Lower lobe of right lung (tissue), 2 donors: ENCODE results near the gene CTSK. TPM values are rescaled to one million over a fixed set of nuclear protein-coding genes. Genes with fewer than 3 reads are reported as not detected.
"Not testable (repeated sequence)": the region's sequence is repeated elsewhere in the genome, so short reads cannot be mapped to it uniquely, and the experiment has no call there.

ENCODE experiments used
- ATAC-seq, 2 donors: fragments of 200-7000 bp; cut with Tn5 transposase; one replicate each; pipeline ENCODE4 v1.9.1; 2020 to 2022; ENCODE audit warnings: mild to moderate bottlenecking in 2 of 2, moderate library complexity in 2 of 2
- DNase-seq: peaks from one replicate; pipeline ENCODE4 v3.0.0-alpha.2; 2020
- H3K27ac ChIP-seq: fragments of 200-600 bp; one replicate; pipeline ENCODE4 v1.8.0; 2022
- H3K27me3 ChIP-seq: fragments of 200-600 bp; one replicate; pipeline ENCODE4 v1.8.0; 2022; ENCODE audit warnings: low read depth
- H3K36me3 ChIP-seq: fragments of 200-600 bp; one replicate; pipeline ENCODE4 v1.8.0; 2022; ENCODE audit warnings: mild to moderate bottlenecking
- H3K4me1 ChIP-seq: fragments of 200-600 bp; one replicate; pipeline ENCODE4 v1.8.0; 2022
- H3K4me3 ChIP-seq: fragments of 200-600 bp; one replicate; pipeline ENCODE4 v1.8.0; 2022; ENCODE audit warnings: mild to moderate bottlenecking
- H3K9me3 ChIP-seq: fragments of 200-600 bp; one replicate; pipeline ENCODE4 v1.8.0; 2022
- intact Hi-C: fragments of 100-400 bp; cut with DNase I; formaldehyde crosslinking; loops from one replicate; pipeline ENCODE4 v1.11.0; 2022
- total RNA-seq: library from RNA; stranded (reverse); fragmentation: NEBNext Ultra II Directional; extraction: Animal tissue kit (Norgen Biotek cat#: 25700); gene quantifications from one replicate; pipeline ENCODE4 v1.2.1, GENCODE V29; 2021
- TF ChIP-seq, protein P1 (sequence below): fragments of 200-600 bp; IDR thresholded peaks from one replicate; pipeline ENCODE4 v1.8.0; 2022; ENCODE audit warnings: antibody characterized with exemption, mild to moderate bottlenecking
- donor health status: DM: no; HTN: yes; CAD: no; lungs with severe emphysema.

Gene CTSK
- total RNA-seq, 1 donor from 2014 or later: 29.4 TPM

GRCh38 chr1:150842343-150842742, 34.3 kb upstream of the CTSK start:
- H3K27ac ChIP-seq: no peak overlapping the region
- H3K36me3 ChIP-seq: peaks cover 50% of the 10 kb centered on the region
- H3K27me3 ChIP-seq: no peaks in the 10 kb centered on the region
- ATAC-seq: no peak
- no peaks in the 10 kb centered on the region for H3K9me3 ChIP-seq
- no peak for DNase-seq
- TF ChIP-seq, protein P1, sequence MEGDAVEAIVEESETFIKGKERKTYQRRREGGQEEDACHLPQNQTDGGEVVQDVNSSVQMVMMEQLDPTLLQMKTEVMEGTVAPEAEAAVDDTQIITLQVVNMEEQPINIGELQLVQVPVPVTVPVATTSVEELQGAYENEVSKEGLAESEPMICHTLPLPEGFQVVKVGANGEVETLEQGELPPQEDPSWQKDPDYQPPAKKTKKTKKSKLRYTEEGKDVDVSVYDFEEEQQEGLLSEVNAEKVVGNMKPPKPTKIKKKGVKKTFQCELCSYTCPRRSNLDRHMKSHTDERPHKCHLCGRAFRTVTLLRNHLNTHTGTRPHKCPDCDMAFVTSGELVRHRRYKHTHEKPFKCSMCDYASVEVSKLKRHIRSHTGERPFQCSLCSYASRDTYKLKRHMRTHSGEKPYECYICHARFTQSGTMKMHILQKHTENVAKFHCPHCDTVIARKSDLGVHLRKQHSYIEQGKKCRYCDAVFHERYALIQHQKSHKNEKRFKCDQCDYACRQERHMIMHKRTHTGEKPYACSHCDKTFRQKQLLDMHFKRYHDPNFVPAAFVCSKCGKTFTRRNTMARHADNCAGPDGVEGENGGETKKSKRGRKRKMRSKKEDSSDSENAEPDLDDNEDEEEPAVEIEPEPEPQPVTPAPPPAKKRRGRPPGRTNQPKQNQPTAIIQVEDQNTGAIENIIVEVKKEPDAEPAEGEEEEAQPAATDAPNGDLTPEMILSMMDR: no peak
- peaks cover 13% of the 10 kb centered on the region for H3K4me1 ChIP-seq
- intact Hi-C loops: no loop called here
- no peak overlapping the region for H3K4me3 ChIP-seq

GRCh38 chr1:150841626-150842025, 33.6 kb upstream of the CTSK start:
- DNase-seq: no peak
- Histone ChIP-seq H3K9me3 (no peaks in the 10 kb centered on the region), H3K27ac (no peak overlapping the region), H3K4me1 (peaks cover 13% of the 10 kb centered on the region), H3K27me3 (no peaks in the 10 kb centered on the region), H3K4me3 (no peak overlapping the region), H3K36me3 (peaks cover 51% of the 10 kb centered on the region)
- no peak for ATAC-seq
- TF ChIP-seq, protein P1: no peak
- intact Hi-C loops: no loop called here

DNA sequence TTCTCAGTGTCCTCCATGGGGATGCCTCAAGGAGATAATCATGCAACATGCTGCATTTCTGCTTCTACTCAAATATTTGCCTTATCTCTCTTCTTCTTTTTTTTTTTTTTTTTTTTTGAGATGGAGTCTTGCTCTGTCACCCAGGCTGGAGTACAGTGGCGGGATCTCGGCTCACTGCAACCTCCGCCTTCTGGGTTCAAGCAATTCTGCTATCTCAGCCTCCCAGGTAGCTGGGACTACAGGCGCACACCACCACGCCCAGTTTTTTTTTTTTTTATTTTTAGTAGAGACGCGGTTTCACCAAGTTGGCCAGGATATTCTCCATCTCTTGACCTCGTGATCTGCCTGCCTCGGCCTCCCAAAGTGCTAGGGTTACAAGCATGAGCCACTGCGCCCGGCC, 32.8 kb upstream of the CTSK start:
- Histone ChIP-seq H3K4me1 (peaks cover 13% of the 10 kb centered on the region), H3K36me3 (peaks cover 55% of the 10 kb centered on the region)
- ATAC-seq, intact Hi-C loops, H3K27me3 ChIP-seq, H3K4me3 ChIP-seq, DNase-seq, H3K9me3 ChIP-seq, H3K27ac ChIP-seq: not testable (repeated sequence)

- TF ChIP-seq, protein P1: no peak
- H3K9me3 ChIP-seq: no peaks in the 10 kb centered on the region
- H3K4me3 ChIP-seq: no peak overlapping the region
- H3K27ac ChIP-seq: no peak overlapping the region
- H3K36me3 ChIP-seq: peaks cover 92% of the 10 kb centered on the region
- DNase-seq (no peak), ATAC-seq (peak; percentile 52 to 68)
- H3K4me1 ChIP-seq: no peaks in the 10 kb centered on the region
- H3K27me3 ChIP-seq: no peaks in the 10 kb centered on the region
- intact Hi-C loops: no loop called here
These were observed 28.2 kb upstream of the CTSK start for GRCh38 chr1:150836129-150836773.

DNA sequence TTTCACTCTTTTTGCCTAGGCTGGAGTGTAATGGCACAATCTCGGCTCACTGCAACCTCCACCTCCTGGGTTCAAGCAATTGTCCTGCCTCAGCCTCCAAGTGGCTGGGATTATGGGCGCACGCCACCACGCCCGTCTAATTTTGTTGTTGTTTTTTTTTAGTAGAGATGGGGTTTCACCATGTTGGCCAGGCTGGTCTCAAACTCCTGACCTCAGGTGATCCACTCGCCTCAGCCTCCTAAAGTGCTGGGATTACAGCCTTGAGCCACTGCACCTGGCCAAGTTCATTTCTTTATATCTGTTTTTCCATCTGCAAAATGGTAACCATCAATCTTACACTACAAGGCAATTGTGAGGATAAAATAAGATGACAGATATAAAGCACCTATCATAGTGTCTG, 25.9 kb upstream of the CTSK start:
- H3K36me3 ChIP-seq: peaks cover 100% of the 10 kb centered on the region
- ATAC-seq: not testable (repeated sequence)

GRCh38 chr1:150832597-150832996, 24.5 kb upstream of the CTSK start:
- ATAC-seq (no peak), DNase-seq (no peak)
- Histone ChIP-seq H3K9me3 (no peaks in the 10 kb centered on the region), H3K27me3 (no peaks in the 10 kb centered on the region), H3K4me3 (no peak overlapping the region), H3K36me3 (peaks cover 100% of the 10 kb centered on the region), H3K27ac (no peak overlapping the region), H3K4me1 (no peaks in the 10 kb centered on the region)
- intact Hi-C loops: no loop called here
- TF ChIP-seq, protein P1: no peak

More for the DNA sequence above, 25.9 kb upstream of the CTSK start:
- H3K27me3 ChIP-seq, DNase-seq, H3K4me3 ChIP-seq, intact Hi-C loops, H3K9me3 ChIP-seq, H3K4me1 ChIP-seq, H3K27ac ChIP-seq: not testable (repeated sequence)
